ENCODE data around the gene LGALS1. TPM values are rescaled to one million over a fixed set of nuclear protein-coding genes. Genes with fewer than 3 reads are reported as not detected.
A peak's percentile ranks its signal among the peaks of the same experiment; 100 is the strongest.
"Not testable (repeated sequence)": the region's sequence is repeated elsewhere in the genome, so short reads cannot be mapped to it uniquely, and the experiment has no call there.

LGALS1 gene
- total RNA-seq, 1 donor from 2014 or later, result 1,086 TPM

DNA sequence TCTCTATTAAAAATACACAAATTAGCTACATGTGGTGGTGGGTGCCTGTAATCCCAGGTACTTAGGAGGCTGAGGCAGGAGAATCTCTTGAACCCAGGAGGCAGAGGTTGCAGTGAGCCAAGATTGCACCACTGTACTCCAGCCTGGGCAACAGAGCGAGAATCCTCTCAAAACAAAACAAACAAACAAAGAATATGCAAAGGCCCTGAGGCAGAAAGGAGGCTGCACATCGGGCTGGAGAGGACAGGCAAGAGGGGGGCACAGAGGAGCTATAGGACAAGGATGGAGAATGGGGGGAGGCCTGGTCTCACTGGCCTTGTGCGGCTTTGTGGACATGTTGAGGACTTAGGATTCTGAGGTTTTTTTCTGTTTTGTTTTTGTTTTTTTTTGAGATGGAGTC, 29.8 kb downstream of the LGALS1 start:
- intact Hi-C loops (cut with micrococcal nuclease), result no loop called here
- ATAC-seq (no peak), DNase-seq (no peak)

DNA sequence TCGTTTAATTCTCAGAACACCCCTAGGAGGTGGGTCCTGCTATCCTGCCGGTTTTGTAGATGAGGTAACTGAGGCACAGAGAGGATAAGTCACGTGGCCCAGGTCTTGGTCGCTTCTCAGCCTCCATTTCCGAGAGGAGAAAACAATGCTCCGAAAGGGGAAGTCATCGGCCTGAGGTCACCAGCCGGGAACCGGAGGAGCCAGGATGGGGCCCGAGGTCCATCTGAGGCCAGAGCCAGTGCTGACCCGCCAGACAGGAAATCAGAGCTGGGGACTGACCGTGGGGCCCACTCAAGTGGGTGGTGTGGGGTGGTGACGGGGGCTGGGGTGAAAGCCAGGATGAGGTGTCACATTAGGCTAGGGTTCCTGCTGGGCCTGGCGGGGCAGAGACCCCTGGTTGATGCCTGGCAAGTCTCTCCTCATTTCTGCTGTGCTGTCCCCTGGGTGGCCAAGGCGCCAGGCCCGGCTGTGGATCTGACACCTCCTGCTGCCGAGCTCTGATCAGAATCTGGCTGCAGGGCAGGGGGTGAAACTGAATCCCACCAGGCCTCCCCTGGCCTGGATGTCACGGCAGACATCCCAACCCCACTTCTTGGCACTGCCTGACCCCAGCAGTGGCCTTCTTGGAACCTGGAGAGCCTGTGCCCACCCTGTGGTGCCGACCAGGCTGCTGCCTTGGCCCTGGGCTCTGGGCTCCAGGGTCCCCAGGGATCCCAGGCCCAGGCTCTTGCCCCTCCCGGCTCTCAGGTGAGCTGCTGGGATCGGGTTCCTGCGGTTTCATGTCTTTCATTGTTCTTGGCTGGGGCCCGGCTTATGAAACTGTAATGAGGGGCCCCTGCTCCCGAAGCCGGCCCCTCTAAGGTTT, 33.4 kb downstream of the LGALS1 start:
- DNase-seq (no peak), ATAC-seq (peak; percentile 33)
- intact Hi-C loops (cut with micrococcal nuclease), result no loop called here

DNA sequence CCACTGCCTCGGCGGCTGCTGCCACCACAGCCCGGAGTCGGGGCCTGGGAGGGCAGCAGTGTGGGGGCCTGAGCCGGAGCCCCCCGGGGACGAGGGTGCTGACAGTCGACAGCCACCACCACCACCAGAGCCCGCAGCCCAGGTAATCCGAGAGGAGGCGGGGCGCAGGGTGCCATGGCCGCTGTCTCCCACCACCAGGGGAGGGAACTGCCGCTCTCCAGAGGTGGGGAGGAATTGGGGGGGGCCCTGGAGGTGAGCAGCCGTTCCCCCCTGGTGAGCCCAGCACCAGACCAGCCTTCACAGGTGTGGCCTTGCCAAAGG, 34.0 kb downstream of the LGALS1 start:
- intact Hi-C loops (cut with micrococcal nuclease), result no loop called here
- ATAC-seq, result no peak

DNA sequence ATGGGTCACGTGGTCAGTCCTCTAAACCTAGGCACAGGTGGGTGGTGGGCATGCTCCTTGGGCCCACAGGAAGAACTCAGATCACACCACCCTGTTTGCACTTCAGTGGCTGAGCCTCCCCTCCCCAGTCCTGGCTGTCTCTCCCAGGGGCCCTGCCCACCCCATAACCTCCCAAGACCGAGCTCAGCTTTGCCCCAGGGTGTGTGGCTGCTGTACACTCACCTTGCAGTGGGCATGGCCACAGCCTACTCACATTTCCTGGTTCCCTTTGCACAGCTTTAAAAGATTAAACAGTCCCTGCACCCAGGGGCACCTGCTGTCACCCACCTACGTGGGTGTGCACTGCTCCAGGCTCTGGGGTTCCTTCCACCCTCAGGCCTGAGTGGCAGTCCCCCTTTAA, 35.2 kb downstream of the LGALS1 start:
- intact Hi-C loops (cut with micrococcal nuclease), result no loop called here
- ATAC-seq (no peak), DNase-seq (no peak)

More for the DNA sequence above, 34.0 kb downstream of the LGALS1 start:
- DNase-seq, result no peak

DNA sequence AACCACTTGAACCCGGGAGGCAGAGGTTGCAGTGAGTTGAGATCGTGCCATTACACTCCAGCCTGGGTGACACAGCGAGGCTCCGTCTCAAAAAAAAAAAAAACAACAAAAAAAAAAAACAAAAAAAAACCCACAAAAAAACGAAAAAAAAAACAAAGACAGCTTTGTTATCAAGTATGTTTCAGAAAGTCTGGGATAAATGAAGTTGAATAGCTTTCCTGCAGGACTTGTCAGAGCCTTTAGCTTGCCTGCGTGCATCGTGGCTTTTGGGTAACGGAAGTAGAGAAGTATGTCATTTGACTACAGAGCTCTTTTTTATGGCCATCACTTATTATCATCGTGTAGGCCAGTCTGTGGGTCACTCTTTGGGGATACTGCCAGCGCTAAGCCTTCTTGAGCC, 36.1 kb downstream of the LGALS1 start:
- intact Hi-C loops (cut with micrococcal nuclease), result no loop called here
- DNase-seq (no peak), ATAC-seq (no peak)

DNA sequence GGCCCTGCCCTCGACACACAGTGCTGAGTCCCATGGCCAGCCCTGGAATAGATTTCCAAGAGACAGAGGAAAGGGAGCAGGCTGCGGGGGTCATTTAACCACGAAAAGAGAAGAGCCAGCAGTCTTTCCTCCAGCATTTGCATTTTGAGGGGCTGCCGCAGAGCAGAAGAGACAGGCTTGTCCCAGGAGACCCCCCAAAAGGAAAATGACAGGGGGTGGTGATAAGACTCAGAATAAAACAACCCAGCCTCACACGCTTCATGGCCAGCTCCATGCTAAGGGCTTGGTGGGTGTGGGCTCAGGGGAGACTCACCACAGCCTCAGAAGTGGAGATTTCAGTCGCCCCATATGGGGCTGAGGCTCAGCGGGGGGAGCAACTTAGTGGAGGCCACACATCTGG, 38.3 kb downstream of the LGALS1 start:
- DNase-seq, result no peak
- ATAC-seq, result no peak
- intact Hi-C loops (cut with micrococcal nuclease), result no loop called here

DNA sequence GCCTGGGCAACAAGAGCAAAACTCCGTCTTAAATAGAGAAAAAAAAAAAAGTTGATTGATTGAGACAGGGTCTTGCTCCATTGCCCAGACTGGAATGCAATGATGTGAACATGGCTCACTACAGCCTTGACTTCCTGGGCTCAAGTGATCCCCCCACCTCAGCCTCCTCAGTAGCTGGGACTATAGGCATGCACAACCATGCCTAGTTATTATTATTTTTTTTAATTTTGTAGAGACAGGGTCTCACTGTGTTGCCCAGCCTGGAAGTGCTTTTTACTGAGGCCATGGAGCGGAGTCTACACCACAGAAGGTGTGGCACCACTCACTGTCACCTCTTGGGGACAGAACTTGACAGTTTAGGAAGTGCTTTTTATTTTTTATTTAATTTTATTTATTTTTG, 39.2 kb downstream of the LGALS1 start:
- ATAC-seq (no peak), DNase-seq (no peak)
- intact Hi-C loops (cut with micrococcal nuclease), result no loop called here

DNA sequence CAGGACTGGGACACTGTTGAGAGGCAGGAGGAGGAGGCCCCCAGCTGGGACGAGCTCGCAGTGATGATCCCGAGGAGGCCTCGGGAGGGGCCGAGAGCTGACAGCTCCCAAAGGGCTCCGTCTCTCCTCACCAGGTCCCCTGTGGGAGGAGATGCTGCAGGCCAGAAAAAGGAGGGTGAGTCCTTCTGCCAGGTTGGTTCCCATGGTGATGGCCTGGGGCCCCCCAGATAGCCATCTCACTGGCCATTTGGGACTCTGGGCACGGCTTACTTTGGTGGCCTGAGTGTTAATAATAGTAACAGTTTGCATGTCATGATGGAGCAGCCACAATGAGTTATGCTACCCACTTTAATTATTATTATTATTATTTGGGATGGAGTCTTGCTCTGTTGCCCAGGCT, 40.3 kb downstream of the LGALS1 start:
- intact Hi-C loops (cut with micrococcal nuclease), result no loop called here
- DNase-seq, result no peak
- no peak for ATAC-seq

DNA sequence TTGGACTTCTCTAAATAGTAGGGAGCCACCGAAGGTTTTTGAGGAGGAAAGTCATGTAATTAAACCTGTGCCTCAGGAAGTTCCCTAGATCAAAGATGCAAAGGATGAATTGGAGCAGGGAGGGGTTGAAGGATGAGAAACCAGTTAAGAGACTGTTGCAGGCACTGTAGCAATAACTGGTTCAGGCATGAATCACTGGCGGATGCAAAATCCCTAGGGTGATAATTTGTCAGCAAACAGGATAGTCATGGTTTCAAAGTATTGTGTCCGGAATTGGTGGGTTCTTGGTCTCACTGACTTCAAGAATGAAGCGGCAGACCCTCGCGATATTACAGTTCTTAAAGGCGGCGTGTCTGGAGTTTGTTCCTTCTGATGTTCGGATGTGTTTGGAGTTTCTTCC, 41.3 kb downstream of the LGALS1 start:
- no peak for ATAC-seq
- intact Hi-C loops (cut with micrococcal nuclease), result no loop called here
- DNase-seq, result no peak

DNA sequence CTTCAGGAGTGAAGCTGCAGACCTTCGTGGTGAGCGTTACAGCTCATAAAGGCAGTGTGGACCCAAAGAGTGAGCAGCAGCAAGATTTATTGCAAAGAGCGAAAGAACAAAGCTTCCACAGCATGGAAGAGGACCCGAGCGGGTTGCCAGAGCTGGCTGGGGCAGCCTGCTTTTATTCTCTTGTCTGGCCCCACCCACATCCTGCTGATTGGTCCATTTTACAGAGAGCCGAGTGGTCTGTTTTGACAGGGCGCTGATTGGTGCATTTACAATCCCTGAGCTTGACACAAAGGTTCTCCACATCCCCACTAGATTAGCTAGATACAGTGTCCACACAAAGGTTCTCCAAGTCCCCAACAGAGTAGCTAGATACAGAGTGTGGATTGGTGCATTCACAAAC, 41.8 kb downstream of the LGALS1 start:
- intact Hi-C loops (cut with micrococcal nuclease); ATAC-seq: not testable (repeated sequence)

DNA sequence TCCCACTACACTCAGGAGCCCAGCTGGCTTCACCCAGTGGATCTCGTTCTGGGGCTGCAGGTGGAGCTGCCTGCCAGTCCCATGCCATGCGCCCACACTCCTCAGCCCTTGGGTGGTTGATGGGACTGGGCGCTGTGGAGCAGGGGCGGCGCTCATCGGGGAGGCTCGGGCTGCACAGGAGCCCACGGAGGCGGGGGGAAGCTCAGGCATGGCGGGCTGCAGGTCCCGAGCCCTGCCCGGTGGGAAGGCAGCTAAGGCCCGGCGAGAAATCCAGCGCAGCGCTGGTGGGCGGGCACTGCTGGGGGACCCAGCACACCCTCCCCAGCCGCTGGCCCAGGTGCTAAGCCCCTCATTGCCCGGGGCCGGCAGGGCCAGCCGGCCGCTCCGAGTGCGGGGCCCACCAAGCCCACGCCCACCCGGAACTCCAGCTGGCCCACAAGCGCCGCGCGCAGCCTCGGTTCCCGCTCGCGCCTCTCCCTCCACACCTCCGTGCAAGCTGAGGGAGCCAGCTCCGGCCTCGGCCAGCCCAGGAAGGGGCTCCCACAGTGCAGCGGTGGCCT, 42.4 kb downstream of the LGALS1 start:
- ATAC-seq; intact Hi-C loops (cut with micrococcal nuclease); DNase-seq: not testable (repeated sequence)

More for the DNA sequence above, 41.8 kb downstream of the LGALS1 start:
- not testable (repeated sequence) for DNase-seq

DNA sequence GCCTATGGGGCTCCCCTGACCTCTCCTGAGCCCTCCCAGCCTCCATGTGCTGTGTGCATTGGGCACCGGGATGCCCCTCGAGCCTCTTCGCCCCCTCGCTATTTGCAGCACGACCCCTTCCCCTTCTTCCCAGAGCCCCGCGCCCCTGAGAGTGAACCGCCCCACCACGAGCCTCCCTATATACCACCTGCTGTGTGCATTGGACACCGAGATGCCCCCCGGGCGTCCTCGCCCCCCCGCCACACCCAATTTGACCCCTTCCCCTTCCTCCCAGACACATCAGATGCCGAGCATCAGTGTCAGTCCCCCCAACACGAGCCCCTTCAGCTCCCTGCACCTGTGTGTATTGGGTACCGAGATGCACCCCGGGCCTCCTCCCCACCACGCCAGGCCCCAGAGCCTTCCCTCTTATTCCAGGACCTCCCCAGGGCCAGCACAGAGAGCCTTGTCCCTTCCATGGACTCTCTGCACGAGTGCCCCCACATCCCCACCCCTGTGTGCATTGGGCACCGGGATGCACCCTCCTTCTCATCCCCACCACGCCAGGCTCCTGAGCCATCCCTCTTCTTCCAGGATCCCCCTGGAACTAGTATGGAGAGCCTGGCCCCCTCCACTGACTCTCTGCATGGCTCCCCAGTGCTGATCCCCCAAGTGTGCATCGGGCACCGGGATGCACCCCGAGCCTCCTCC, 50.3 kb downstream of the LGALS1 start:
- no peak for ATAC-seq

DNA sequence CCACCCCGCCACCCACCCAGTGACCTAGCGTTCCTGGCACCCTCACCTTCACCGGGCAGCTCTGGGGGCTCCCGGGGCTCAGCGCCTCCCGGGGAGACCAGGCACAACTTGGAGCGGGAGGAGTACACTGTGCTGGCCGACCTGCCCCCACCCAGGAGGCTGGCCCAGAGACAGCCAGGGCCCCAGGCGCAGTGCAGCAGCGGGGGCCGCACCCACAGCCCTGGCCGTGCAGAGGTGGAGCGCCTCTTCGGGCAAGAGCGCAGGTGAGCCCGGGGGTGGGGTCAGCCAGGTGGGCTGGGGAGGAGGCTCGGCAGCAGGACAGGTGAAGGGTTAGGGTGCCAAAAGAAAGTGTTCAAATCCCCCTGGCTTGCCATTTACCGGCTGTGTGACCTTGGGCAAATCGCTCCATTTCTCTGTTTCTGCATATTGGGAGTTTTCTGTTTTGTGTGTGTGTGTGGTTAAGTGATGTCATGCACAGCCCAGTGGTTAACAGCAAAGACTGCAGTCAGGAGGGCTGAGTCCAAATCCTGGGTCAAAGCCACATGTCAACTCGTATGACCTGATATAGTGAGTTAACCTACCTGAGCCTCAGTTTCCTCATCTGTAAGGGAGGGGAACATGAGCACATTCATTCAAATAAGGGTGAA, 50.9 kb downstream of the LGALS1 start:
- intact Hi-C loops (cut with micrococcal nuclease), result no loop called here
- ATAC-seq (no peak), DNase-seq (no peak)

More for the DNA sequence above, 50.3 kb downstream of the LGALS1 start:
- DNase-seq, result no peak
- intact Hi-C loops (cut with micrococcal nuclease), result no loop called here

DNA sequence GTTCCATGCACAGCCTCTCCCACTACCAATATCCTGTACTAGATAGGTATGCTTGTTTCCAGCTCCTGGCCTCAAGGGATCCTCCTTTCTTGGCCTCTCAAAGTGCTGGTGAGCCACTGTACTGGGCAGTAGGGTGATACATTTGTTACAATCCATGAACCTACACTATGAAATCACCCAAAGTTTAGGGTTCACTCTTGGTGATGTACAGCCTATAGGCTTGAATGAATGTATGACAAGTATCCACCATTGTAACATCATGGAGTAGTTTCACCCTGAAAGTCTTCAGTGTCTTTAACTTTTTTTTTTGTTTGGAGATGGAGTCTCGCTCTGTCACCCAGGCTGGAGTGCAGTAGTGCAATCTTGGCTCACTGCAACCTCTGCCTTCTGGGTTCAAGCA, 53.2 kb downstream of the LGALS1 start:
- ATAC-seq, result peak; percentile 42

More for the DNA sequence above, 53.2 kb downstream of the LGALS1 start:
- intact Hi-C loops (cut with micrococcal nuclease), result no loop called here
- DNase-seq, result no peak

Other genes starting within 250 kb of the LGALS1 start
- 0.05 TPM for gene ELFN2, start 248.2 kb upstream of the LGALS1 start, total RNA-seq
- gene MFNG, start 189.3 kb upstream of the LGALS1 start, total RNA-seq, result 13.9 TPM
- gene CARD10, start 156.2 kb upstream of the LGALS1 start, total RNA-seq, result 10.0 TPM
- 14.6 TPM for gene CDC42EP1, start 115.2 kb upstream of the LGALS1 start, total RNA-seq
- gene LGALS2, start 95.5 kb upstream of the LGALS1 start, total RNA-seq, result not detected
- gene GGA1, start 66.8 kb upstream of the LGALS1 start, total RNA-seq, result 28.5 TPM
- 2.7 TPM for gene SH3BP1, start 36.0 kb upstream of the LGALS1 start, total RNA-seq
- 21.5 TPM for gene PDXP, start 16.9 kb upstream of the LGALS1 start, total RNA-seq
- 12.0 TPM for gene NOL12, start 10.7 kb downstream of the LGALS1 start, total RNA-seq
- gene TRIOBP, start 21.4 kb downstream of the LGALS1 start, total RNA-seq, result 82.7 TPM
- gene GCAT, start 132.3 kb downstream of the LGALS1 start, total RNA-seq, result 42.0 TPM
- gene GALR3, start 147.7 kb downstream of the LGALS1 start, total RNA-seq, result not detected
- 17.8 TPM for gene ANKRD54, start 168.7 kb downstream of the LGALS1 start, total RNA-seq
- 403 TPM for gene EIF3L, start 173.8 kb downstream of the LGALS1 start, total RNA-seq
- gene MICALL1, start 230.7 kb downstream of the LGALS1 start, total RNA-seq, result 20.1 TPM